Prostate gland (tissue), 2 donors: Measurements from ENCODE around the gene SLC51B.

Experiments
- CTCF ChIP-seq, 4 experiments: fragments of 200-600 bp in 2 of 4; fragments of 450-650 bp in 2 of 4; sonication (generic) in 2 of 4; IDR thresholded peaks; 1 replicate in 3 of 4; 2 replicates in 1 of 4; pipeline ENCODE4 v1.5.1; 2016 to 2019; ENCODE audit warnings: antibody characterized with exemption in 4 of 4, mild to moderate bottlenecking in 2 of 4, moderate library complexity in 2 of 4
- POLR2A ChIP-seq: fragments of 450-650 bp; IDR thresholded peaks from one replicate; pipeline ENCODE4 v1.6.1; 2016; ENCODE audit warnings: antibody characterized with exemption, mild to moderate bottlenecking

- TF ChIP-seq POLR2A, result no peak
- no peak for TF ChIP-seq CTCF (IDR thresholded peaks at IDR 0.05)
These were observed 49.3 kb downstream of the SLC51B start for GRCh38 chr15:65094294-65094995.
